NCI-H82 treated with DMSO at 0.1 percent for 48 hours (cell line): Measurements from ENCODE around the gene ARHGEF26.
A peak's percentile ranks its signal among the peaks of the same experiment; 100 is the strongest.

Experiments
- DNase-seq: peaks from one replicate; lab custom pipeline; 2025; ENCODE audit not compliant: unreplicated experiment; lab: John Stamatoyannopoulos, UW

Gene ARHGEF26

GRCh38 chr3:154112146-154112852, 8.9 kb upstream of the ARHGEF26 start:
- no peak for DNase-seq

GRCh38 chr3:154113609-154114008, 7.6 kb upstream of the ARHGEF26 start:
- DNase-seq: no peak

GRCh38 chr3:154115332-154115731, 5.9 kb upstream of the ARHGEF26 start:
- DNase-seq: no peak

GRCh38 chr3:154119951-154120350, 1.2 kb upstream of the ARHGEF26 start:
- no peak for DNase-seq

- no peak for DNase-seq
These were observed 736 bp downstream of the ARHGEF26 start for GRCh38 chr3:154121701-154122551.

- DNase-seq: no peak
These were observed 1.3 kb downstream of the ARHGEF26 start for GRCh38 chr3:154122552-154122911.

- DNase-seq: no peak
These were observed 1.8 kb downstream of the ARHGEF26 start for GRCh38 chr3:154122912-154123559.

GRCh38 chr3:154123906-154124305, 2.7 kb downstream of the ARHGEF26 start:
- DNase-seq: no peak

- DNase-seq: no peak
These were observed 4.3 kb downstream of the ARHGEF26 start for GRCh38 chr3:154125378-154126030.

GRCh38 chr3:154126651-154127050, 5.5 kb downstream of the ARHGEF26 start:
- no peak for DNase-seq

GRCh38 chr3:154129625-154130024, 8.4 kb downstream of the ARHGEF26 start:
- DNase-seq: no peak

- DNase-seq: no peak
These were observed 9.3 kb downstream of the ARHGEF26 start for GRCh38 chr3:154130540-154130939.

- no peak for DNase-seq
These were observed 10.6 kb downstream of the ARHGEF26 start for GRCh38 chr3:154131830-154132229.

GRCh38 chr3:154132777-154133375, 11.7 kb downstream of the ARHGEF26 start:
- DNase-seq: no peak

GRCh38 chr3:154135511-154136173, 14.5 kb downstream of the ARHGEF26 start:
- DNase-seq: no peak

- DNase-seq: peak; percentile 96
These were observed 15.8 kb downstream of the ARHGEF26 start for GRCh38 chr3:154137036-154137435.

- DNase-seq: no peak
These were observed 18.8 kb downstream of the ARHGEF26 start for GRCh38 chr3:154139996-154140436.

- no peak for DNase-seq
These were observed 21.4 kb downstream of the ARHGEF26 start for GRCh38 chr3:154142608-154143007.

GRCh38 chr3:154143873-154144272, 22.7 kb downstream of the ARHGEF26 start:
- no peak for DNase-seq

- DNase-seq: no peak
These were observed 23.8 kb downstream of the ARHGEF26 start for GRCh38 chr3:154144825-154145465.
